GM08714 (cell line): ENCODE data around the gene SEL1L.
"Not testable (repeated sequence)": the region's sequence is repeated elsewhere in the genome, so short reads cannot be mapped to it uniquely, and the experiment has no call there.

ENCODE experiments used
- H3K4me3 ChIP-seq: fragments of 200-500 bp; sonication (Bioruptor generic); 2 replicates; pipeline ENCODE4 v1.5.1; 2014; ENCODE audit warnings: mild to moderate bottlenecking, low read length, inconsistent platforms
- ZNF274 ChIP-seq: IDR thresholded peaks from 2 replicates; pipeline ENCODE4 v1.6.1; 2012; ENCODE audit warnings: mild to moderate bottlenecking, low read depth, low read length

SEL1L gene

GRCh38 chr14:81533536-81534343 lies at the start of gene SEL1L:
Gene SEL1L, minus strand, starts transcription at chr14:81533853. Its CDS starts 109 bp downstream, at chr14:81533744.
- no peak for TF ChIP-seq ZNF274
- peak within 1 kb of the TSS; percentile 82 for H3K4me3 ChIP-seq

- H3K4me3 ChIP-seq: no peak overlapping the region
- no peak for TF ChIP-seq ZNF274
These were observed 48.8 kb upstream of the SEL1L start for GRCh38 chr14:81582420-81582819.

- TF ChIP-seq ZNF274: no peak
These were observed 45.5 kb upstream of the SEL1L start for GRCh38 chr14:81579115-81579514.

GRCh38 chr14:81571437-81571836 lies 37.8 kb upstream of the SEL1L start:
- TF ChIP-seq ZNF274: no peak
- H3K4me3 ChIP-seq: no peak overlapping the region

More at GRCh38 chr14:81579115-81579514, 45.5 kb upstream of the SEL1L start:
- H3K4me3 ChIP-seq: no peak overlapping the region

- no peak for TF ChIP-seq ZNF274
- no peak overlapping the region for H3K4me3 ChIP-seq
These were observed 33.6 kb upstream of the SEL1L start for GRCh38 chr14:81567302-81567701.

GRCh38 chr14:81565441-81566290 lies 32.0 kb upstream of the SEL1L start:
- no peak for TF ChIP-seq ZNF274
- no peak overlapping the region for H3K4me3 ChIP-seq

- TF ChIP-seq ZNF274: no peak
- H3K4me3 ChIP-seq: no peak overlapping the region
These were observed 29.2 kb upstream of the SEL1L start for GRCh38 chr14:81562818-81563217.

- H3K4me3 ChIP-seq: no peak overlapping the region
- no peak for TF ChIP-seq ZNF274
These were observed 27.6 kb upstream of the SEL1L start for GRCh38 chr14:81561084-81561775.

GRCh38 chr14:81559385-81559784 lies 25.7 kb upstream of the SEL1L start:
- no peak overlapping the region for H3K4me3 ChIP-seq
- no peak for TF ChIP-seq ZNF274

- no peak for TF ChIP-seq ZNF274
- no peak overlapping the region for H3K4me3 ChIP-seq
These were observed 23.5 kb upstream of the SEL1L start for GRCh38 chr14:81557146-81557545.

- no peak overlapping the region for H3K4me3 ChIP-seq
- no peak for TF ChIP-seq ZNF274
These were observed 22.0 kb upstream of the SEL1L start for GRCh38 chr14:81555684-81556083.

GRCh38 chr14:81555051-81555450 lies 21.4 kb upstream of the SEL1L start:
- H3K4me3 ChIP-seq: no peak overlapping the region
- no peak for TF ChIP-seq ZNF274

- H3K4me3 ChIP-seq: no peak overlapping the region
- no peak for TF ChIP-seq ZNF274
These were observed 17.8 kb upstream of the SEL1L start for GRCh38 chr14:81551471-81551870.

GRCh38 chr14:81550001-81550637 lies 16.5 kb upstream of the SEL1L start:
- no peak for TF ChIP-seq ZNF274
- no peak overlapping the region for H3K4me3 ChIP-seq

GRCh38 chr14:81541206-81541605 lies 7.6 kb upstream of the SEL1L start:
- not testable (repeated sequence) for H3K4me3 ChIP-seq
